K562 (cell line): ENCODE measurements around the gene COMTD1.

Experiments
- EP300 ChIP-seq: IDR thresholded peaks from 2 replicates; pipeline ENCODE4 v1.6.1; 2012; ENCODE audit warnings: low read length, improper control_type of control experiment
- JUND ChIP-seq, 2 experiments: IDR thresholded peaks; 2 replicates in 1 of 2; 3 replicates in 1 of 2; pipeline ENCODE4 v1.6.1; 2011; ENCODE audit warnings: borderline replicate concordance in 2 of 2, low read depth in 2 of 2, low read length in 2 of 2, improper control_type of control experiment in 1 of 2, missing biosample characterization in 1 of 2, missing genetic modification characterization in 1 of 2, missing genetic modification reagents in 1 of 2
- POLR2A ChIP-seq: fragments of 450-650 bp; conservative IDR thresholded peaks from 2 replicates; pipeline ENCODE4 v1.6.1; 2016
- PYGO2 ChIP-seq: fragments of 450-650 bp; IDR thresholded peaks from 2 replicates; pipeline ENCODE4 v1.6.1; 2016; ENCODE audit warnings: mild to moderate bottlenecking, missing genetic modification characterization, moderate library complexity, missing compliant biosample characterization
- RUNX1 ChIP-seq: sonication (generic); IDR thresholded peaks from 2 replicates; pipeline ENCODE4 v1.6.1; 2016; ENCODE audit warnings: antibody characterized with exemption, low read depth
- TAF1 ChIP-seq: IDR thresholded peaks from 2 replicates; pipeline ENCODE4 v1.6.1; 2011; ENCODE audit warnings: mild to moderate bottlenecking, low read length, moderate library complexity; ENCODE audit not compliant: insufficient read depth, control insufficient read depth, severe bottlenecking; ENCODE audit errors: extremely low read depth
- TF ChIP-seq, protein P1 (sequence below): fragments of 250-450 bp; sonication (Bioruptor Pico); IDR thresholded peaks from 2 replicates; pipeline ENCODE4 v1.8.0; 2021; ENCODE audit warnings: borderline replicate concordance, mild to moderate bottlenecking, moderate library complexity; ENCODE audit not compliant: poor library complexity, severe bottlenecking
- TF ChIP-seq, protein P2 (sequence below), 3 experiments: IDR thresholded peaks in 2 of 3; conservative IDR thresholded peaks in 1 of 3; 2 replicates each; pipeline ENCODE4 v1.5.1; 2011 to 2012; ENCODE audit warnings: low read length in 3 of 3, mild to moderate bottlenecking in 3 of 3, control low read depth in 2 of 3, improper control_type of control experiment in 1 of 3, inconsistent platforms in 1 of 3, low read depth in 1 of 3, mixed read lengths in 1 of 3, moderate library complexity in 1 of 3; ENCODE audit not compliant: insufficient read depth in 2 of 3
- TF ChIP-seq, protein P3 (sequence below): IDR thresholded peaks from 3 replicates; pipeline ENCODE4 v1.6.1; 2011; ENCODE audit warnings: borderline replicate concordance, mild to moderate bottlenecking, moderate library complexity; ENCODE audit not compliant: insufficient read length; ENCODE audit errors: extremely low read depth

DNA sequence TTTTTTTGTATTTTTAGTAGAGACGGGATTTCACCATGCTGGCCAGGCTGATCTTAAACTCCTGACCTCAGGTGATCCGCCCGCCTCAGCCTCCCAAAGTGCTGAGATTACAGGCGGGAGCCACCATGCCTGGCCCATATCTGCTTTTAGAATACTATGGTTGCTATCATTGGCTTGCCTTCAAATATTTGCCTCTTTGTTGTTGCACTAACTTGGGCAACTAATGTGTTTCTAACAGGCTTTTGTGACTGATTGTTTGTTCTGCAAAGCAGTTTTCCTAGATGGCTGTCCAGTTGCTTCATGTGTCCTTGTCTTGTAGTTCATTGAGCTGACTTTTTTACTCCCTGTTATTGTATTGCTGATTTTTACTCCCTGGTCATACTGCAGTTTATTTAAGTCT is 15.5 kb downstream of the COMTD1 start:
- TF ChIP-seq, protein P1, sequence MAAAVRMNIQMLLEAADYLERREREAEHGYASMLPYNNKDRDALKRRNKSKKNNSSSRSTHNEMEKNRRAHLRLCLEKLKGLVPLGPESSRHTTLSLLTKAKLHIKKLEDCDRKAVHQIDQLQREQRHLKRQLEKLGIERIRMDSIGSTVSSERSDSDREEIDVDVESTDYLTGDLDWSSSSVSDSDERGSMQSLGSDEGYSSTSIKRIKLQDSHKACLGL (CRISPR knock-in tag) = no peak
- TF ChIP-seq TAF1 = no peak
- TF ChIP-seq, protein P2, sequence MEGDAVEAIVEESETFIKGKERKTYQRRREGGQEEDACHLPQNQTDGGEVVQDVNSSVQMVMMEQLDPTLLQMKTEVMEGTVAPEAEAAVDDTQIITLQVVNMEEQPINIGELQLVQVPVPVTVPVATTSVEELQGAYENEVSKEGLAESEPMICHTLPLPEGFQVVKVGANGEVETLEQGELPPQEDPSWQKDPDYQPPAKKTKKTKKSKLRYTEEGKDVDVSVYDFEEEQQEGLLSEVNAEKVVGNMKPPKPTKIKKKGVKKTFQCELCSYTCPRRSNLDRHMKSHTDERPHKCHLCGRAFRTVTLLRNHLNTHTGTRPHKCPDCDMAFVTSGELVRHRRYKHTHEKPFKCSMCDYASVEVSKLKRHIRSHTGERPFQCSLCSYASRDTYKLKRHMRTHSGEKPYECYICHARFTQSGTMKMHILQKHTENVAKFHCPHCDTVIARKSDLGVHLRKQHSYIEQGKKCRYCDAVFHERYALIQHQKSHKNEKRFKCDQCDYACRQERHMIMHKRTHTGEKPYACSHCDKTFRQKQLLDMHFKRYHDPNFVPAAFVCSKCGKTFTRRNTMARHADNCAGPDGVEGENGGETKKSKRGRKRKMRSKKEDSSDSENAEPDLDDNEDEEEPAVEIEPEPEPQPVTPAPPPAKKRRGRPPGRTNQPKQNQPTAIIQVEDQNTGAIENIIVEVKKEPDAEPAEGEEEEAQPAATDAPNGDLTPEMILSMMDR (IDR thresholded peaks at IDR 0.05 in 2 of 3, conservative IDR thresholded peaks at IDR 0.05 in 1 of 3; ENCODE audit: insufficient read depth in 2 of 3, low read depth in 1 of 3, low read length in 3 of 3) = no peak
- no peak for TF ChIP-seq RUNX1
- TF ChIP-seq, protein P3, sequence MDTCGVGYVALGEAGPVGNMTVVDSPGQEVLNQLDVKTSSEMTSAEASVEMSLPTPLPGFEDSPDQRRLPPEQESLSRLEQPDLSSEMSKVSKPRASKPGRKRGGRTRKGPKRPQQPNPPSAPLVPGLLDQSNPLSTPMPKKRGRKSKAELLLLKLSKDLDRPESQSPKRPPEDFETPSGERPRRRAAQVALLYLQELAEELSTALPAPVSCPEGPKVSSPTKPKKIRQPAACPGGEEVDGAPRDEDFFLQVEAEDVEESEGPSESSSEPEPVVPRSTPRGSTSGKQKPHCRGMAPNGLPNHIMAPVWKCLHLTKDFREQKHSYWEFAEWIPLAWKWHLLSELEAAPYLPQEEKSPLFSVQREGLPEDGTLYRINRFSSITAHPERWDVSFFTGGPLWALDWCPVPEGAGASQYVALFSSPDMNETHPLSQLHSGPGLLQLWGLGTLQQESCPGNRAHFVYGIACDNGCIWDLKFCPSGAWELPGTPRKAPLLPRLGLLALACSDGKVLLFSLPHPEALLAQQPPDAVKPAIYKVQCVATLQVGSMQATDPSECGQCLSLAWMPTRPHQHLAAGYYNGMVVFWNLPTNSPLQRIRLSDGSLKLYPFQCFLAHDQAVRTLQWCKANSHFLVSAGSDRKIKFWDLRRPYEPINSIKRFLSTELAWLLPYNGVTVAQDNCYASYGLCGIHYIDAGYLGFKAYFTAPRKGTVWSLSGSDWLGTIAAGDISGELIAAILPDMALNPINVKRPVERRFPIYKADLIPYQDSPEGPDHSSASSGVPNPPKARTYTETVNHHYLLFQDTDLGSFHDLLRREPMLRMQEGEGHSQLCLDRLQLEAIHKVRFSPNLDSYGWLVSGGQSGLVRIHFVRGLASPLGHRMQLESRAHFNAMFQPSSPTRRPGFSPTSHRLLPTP = no peak
- no peak for TF ChIP-seq POLR2A
- TF ChIP-seq PYGO2 (tag) = no peak
- no peak for TF ChIP-seq EP300
- no peak for TF ChIP-seq JUND (IDR thresholded peaks at IDR 0.05; ENCODE audit: borderline replicate concordance, low read depth, low read length)
- no peak for TF ChIP-seq JUND (tag; IDR thresholded peaks at IDR 0.05; ENCODE audit: borderline replicate concordance, low read depth, low read length)
